Nephron progenitor cell (in vitro differentiated cells): ENCODE measurements around the gene FAM83E.

Experiments used
- DNase-seq: peaks from one replicate; pipeline ENCODE4 v3.0.0; 2021
- H3K27ac Mint-ChIP-seq: 2 replicates; pipeline ENCODE4 v1.8.0; 2021; ENCODE audit warnings: mild to moderate bottlenecking, moderate library complexity, mixed read lengths
- H3K27me3 Mint-ChIP-seq: 2 replicates; pipeline ENCODE4 v1.8.0; 2021; ENCODE audit warnings: mild to moderate bottlenecking, low read depth, mixed read lengths; ENCODE audit not compliant: poor library complexity
- H3K36me3 Mint-ChIP-seq: 2 replicates; pipeline ENCODE4 v1.8.0; 2021; ENCODE audit warnings: low read depth, mixed read lengths
- H3K4me1 Mint-ChIP-seq: 2 replicates; pipeline ENCODE4 v1.8.0; 2021; ENCODE audit warnings: mixed read lengths
- H3K4me3 Mint-ChIP-seq: 2 replicates; pipeline ENCODE4 v1.8.0; 2021; ENCODE audit warnings: mild to moderate bottlenecking, moderate library complexity, mixed read lengths
- H3K9me3 Mint-ChIP-seq: 2 replicates; pipeline ENCODE4 v1.8.0; 2021; ENCODE audit warnings: mild to moderate bottlenecking, moderate library complexity, mixed read lengths
- TF ChIP-seq, protein P1 (sequence below): fragments of 200-600 bp; sonication (generic); IDR thresholded peaks from 2 replicates; pipeline ENCODE4 v1.5.0; 2021; ENCODE audit warnings: antibody characterized with exemption

FAM83E gene

DNA sequence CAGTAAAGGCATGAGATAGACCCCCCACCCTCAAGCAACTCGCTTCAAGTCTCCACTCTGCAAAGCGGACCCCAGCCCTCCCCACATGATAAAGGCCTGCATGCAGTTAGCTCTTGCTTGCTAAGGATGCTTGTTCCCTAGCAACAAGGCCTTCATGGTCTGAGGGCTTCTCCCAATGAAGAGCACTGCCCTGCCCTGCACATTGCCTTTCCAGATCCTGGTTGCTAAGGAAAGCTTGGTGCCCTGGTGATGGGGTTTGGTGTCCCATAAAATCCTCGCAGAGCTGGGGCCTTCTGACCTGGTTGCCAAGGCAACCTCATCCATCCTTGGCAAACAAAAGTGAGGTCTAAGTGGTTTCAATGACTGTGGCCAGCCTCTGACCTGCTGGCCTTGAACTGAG is 16.3 kb upstream of the FAM83E start:
- Mint-ChIP-seq H3K27me3 (no peaks in the 10 kb centered on the region), H3K27ac (no peak overlapping the region), H3K36me3 (no peaks in the 10 kb centered on the region), H3K4me3 (no peak overlapping the region), H3K9me3 (no peaks in the 10 kb centered on the region), H3K4me1 (peaks cover 76% of the 10 kb centered on the region)
- no peak for DNase-seq
- TF ChIP-seq, protein P1, sequence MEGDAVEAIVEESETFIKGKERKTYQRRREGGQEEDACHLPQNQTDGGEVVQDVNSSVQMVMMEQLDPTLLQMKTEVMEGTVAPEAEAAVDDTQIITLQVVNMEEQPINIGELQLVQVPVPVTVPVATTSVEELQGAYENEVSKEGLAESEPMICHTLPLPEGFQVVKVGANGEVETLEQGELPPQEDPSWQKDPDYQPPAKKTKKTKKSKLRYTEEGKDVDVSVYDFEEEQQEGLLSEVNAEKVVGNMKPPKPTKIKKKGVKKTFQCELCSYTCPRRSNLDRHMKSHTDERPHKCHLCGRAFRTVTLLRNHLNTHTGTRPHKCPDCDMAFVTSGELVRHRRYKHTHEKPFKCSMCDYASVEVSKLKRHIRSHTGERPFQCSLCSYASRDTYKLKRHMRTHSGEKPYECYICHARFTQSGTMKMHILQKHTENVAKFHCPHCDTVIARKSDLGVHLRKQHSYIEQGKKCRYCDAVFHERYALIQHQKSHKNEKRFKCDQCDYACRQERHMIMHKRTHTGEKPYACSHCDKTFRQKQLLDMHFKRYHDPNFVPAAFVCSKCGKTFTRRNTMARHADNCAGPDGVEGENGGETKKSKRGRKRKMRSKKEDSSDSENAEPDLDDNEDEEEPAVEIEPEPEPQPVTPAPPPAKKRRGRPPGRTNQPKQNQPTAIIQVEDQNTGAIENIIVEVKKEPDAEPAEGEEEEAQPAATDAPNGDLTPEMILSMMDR = no peak

DNA sequence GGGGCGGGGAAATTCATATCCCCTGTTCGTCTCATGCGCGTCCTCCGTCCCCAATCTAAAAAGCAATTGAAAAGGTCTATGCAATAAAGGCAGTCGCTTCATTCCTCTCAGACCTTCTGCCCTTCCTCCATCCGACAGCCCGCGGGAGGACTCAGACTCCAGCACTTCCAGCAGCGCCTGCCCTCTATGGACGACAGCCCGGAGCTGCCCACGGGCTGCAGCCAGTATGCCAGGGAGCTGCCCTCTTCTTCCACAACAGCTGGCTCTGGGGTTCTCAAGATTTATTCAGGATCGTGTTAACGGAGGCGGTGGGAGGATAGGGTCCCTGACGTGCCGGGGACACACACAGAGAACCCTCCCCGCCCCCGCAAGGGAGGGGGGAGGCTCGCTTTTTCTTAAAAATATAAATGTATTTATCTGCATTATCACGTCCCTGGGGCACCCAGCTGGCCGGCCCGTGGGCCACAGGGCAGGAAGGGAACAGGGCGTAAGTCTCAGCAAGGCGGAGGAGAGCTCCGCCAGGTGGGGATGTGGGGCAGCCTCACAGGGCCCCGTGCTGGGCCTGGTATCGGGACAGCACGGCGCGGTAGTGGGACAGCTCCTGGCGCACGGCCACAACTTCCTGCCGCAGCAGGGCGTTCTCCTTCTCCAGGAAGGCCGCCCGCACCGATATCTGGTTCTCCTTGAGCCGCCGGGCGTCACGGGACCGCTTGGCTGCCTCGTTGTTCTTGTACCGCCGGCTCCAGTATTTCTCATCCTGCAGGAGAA is 15.6 kb upstream of the FAM83E start:
- Mint-ChIP-seq H3K27ac (no peak overlapping the region), H3K36me3 (no peaks in the 10 kb centered on the region), H3K4me1 (peaks cover 73% of the 10 kb centered on the region), H3K9me3 (no peaks in the 10 kb centered on the region), H3K4me3 (peak overlapping the region; percentile 38), H3K27me3 (no peaks in the 10 kb centered on the region)
- TF ChIP-seq, protein P1 = no peak
- no peak for DNase-seq

DNA sequence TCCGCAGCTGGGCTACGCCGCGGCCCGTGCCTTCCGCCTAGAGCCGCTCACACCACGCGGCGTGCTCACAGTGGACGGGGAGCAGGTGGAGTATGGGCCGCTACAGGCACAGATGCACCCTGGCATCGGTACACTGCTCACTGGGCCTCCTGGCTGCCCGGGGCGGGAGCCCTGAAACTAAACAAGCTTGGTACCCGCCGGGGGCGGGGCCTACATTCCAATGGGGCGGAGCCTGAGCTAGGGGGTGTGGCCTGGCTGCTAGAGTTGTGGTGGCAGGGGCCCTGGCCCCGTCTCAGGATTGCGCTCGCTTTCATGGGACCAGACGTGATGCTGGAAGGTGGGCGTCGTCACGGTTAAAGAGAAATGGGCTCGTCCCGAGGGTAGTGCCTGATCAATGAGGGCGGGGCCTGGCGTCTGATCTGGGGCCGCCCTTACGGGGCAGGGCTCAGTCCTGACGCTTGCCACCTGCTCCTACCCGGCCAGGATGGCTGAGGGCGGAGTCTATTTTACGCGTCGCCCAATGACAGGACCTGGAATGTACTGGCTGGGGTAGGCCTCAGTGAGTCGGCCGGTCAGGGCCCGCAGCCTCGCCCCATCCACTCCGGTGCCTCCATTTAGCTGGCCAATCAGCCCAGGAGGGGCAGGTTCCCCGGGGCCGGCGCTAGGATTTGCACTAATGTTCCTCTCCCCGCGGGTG is 14.9 kb upstream of the FAM83E start:
- H3K27ac Mint-ChIP-seq = no peak overlapping the region
- peak; percentile 75 for DNase-seq
- H3K36me3 Mint-ChIP-seq = no peaks in the 10 kb centered on the region
- TF ChIP-seq, protein P1 = no peak
- H3K27me3 Mint-ChIP-seq = no peaks in the 10 kb centered on the region
- H3K9me3 Mint-ChIP-seq = no peaks in the 10 kb centered on the region
- H3K4me3 Mint-ChIP-seq = peak overlapping the region; percentile 38
- peaks cover 76% of the 10 kb centered on the region for H3K4me1 Mint-ChIP-seq

DNA sequence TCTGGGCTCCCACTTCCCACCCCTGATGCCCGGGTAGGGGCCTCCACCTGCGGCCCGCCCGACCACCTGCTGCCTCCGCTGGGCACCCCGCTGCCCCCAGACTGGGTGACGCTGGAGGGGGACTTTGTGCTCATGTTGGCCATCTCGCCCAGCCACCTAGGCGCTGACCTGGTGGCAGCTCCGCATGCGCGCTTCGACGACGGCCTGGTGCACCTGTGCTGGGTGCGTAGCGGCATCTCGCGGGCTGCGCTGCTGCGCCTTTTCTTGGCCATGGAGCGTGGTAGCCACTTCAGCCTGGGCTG is 14.4 kb upstream of the FAM83E start:
- Mint-ChIP-seq H3K27ac (no peak overlapping the region), H3K4me1 (peaks cover 76% of the 10 kb centered on the region), H3K27me3 (no peaks in the 10 kb centered on the region), H3K4me3 (no peak overlapping the region), H3K9me3 (no peaks in the 10 kb centered on the region), H3K36me3 (no peaks in the 10 kb centered on the region)
- TF ChIP-seq, protein P1 = no peak
- DNase-seq = no peak

DNA sequence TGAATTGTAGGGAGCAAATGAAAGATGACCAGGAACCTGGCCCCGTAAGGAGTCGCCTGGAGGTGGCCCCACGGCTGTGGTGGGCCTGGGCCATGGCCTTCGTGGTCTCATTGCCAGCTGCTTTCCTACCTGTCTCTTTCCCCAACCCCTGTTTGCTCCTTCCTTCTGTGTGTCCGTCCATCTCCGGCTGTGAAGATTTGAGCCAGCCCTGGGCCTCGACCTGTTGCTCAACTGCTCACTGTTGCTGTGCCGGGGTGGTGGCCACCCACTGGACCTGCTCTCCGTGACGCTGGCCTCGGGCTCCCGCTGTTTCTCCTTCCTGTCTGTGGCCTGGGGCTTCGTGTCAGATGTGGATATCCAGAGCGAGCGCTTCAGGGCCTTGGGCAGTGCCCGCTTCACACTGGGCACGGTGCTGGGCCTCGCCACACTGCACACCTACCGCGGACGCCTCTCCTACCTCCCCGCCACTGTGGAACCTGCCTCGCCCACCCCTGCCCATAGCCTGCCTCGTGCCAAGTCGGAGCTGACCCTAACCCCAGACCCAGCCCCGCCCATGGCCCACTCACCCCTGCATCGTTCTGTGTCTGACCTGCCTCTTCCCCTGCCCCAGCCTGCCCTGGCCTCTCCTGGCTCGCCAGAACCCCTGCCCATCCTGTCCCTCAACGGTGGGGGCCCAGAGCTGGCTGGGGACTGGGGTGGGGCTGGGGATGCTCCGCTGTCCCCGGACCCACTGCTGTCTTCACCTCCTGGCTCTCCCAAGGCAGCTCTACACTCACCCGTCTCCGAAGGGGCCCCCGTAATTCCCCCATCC is 13.8 kb upstream of the FAM83E start:
- no peaks in the 10 kb centered on the region for H3K27me3 Mint-ChIP-seq
- H3K4me3 Mint-ChIP-seq = no peak overlapping the region
- DNase-seq = no peak
- no peaks in the 10 kb centered on the region for H3K9me3 Mint-ChIP-seq
- H3K4me1 Mint-ChIP-seq = peaks cover 74% of the 10 kb centered on the region
- TF ChIP-seq, protein P1 = no peak
- no peak overlapping the region for H3K27ac Mint-ChIP-seq
- H3K36me3 Mint-ChIP-seq = no peaks in the 10 kb centered on the region
